KOPT-K1 (cell line): ENCODE measurements around the gene BRD3OS.

ENCODE experiments used
- H3K27ac ChIP-seq: fragments of 200-600 bp; sonication (generic); 2 replicates; pipeline ENCODE4 v1.5.1; 2016; ENCODE audit warnings: antibody characterized with exemption, mild to moderate bottlenecking, low read depth, low read length; ENCODE audit not compliant: poor library complexity, severe bottlenecking
- H3K36me3 ChIP-seq: fragments of 200-600 bp; sonication (generic); 2 replicates; pipeline ENCODE4 v1.5.1; 2017; ENCODE audit warnings: antibody characterized with exemption, mild to moderate bottlenecking, low read length, moderate library complexity; ENCODE audit not compliant: insufficient read depth
- H3K9me3 ChIP-seq: fragments of 200-600 bp; sonication (generic); 2 replicates; pipeline ENCODE4 v1.5.1; 2017; ENCODE audit warnings: antibody characterized with exemption, low read length, mild to moderate bottlenecking; ENCODE audit not compliant: insufficient read depth, poor library complexity, severe bottlenecking

Gene BRD3OS

GRCh38 chr9:134032456-134033222 lies 7.4 kb downstream of the BRD3OS start:
- Histone ChIP-seq H3K27ac (no peak overlapping the region), H3K9me3 (peaks cover under 1% of the 10 kb centered on the region), H3K36me3 (peaks cover 76% of the 10 kb centered on the region)

GRCh38 chr9:134033516-134034214 lies 8.4 kb downstream of the BRD3OS start:
- peaks cover 87% of the 10 kb centered on the region for H3K36me3 ChIP-seq
- no peak overlapping the region for H3K27ac ChIP-seq
- H3K9me3 ChIP-seq = peaks cover 11% of the 10 kb centered on the region

GRCh38 chr9:134034215-134035040 lies 9.1 kb downstream of the BRD3OS start:
- Histone ChIP-seq H3K27ac (no peak overlapping the region), H3K9me3 (peaks cover 18% of the 10 kb centered on the region), H3K36me3 (peaks cover 89% of the 10 kb centered on the region)

GRCh38 chr9:134035041-134036039 lies 10.1 kb downstream of the BRD3OS start:
- peaks cover 91% of the 10 kb centered on the region for H3K36me3 ChIP-seq
- H3K9me3 ChIP-seq = peaks cover 18% of the 10 kb centered on the region
- no peak overlapping the region for H3K27ac ChIP-seq

GRCh38 chr9:134036130-134036529 lies 10.8 kb downstream of the BRD3OS start:
- H3K27ac ChIP-seq = no peak overlapping the region
- peaks cover 91% of the 10 kb centered on the region for H3K36me3 ChIP-seq
- peaks cover 18% of the 10 kb centered on the region for H3K9me3 ChIP-seq

- H3K9me3 ChIP-seq = peaks cover 18% of the 10 kb centered on the region
- no peak overlapping the region for H3K27ac ChIP-seq
- peaks cover 89% of the 10 kb centered on the region for H3K36me3 ChIP-seq
These were observed 12.4 kb downstream of the BRD3OS start for GRCh38 chr9:134037641-134038040.

- H3K9me3 ChIP-seq = peaks cover 18% of the 10 kb centered on the region
- peaks cover 77% of the 10 kb centered on the region for H3K36me3 ChIP-seq
- no peak overlapping the region for H3K27ac ChIP-seq
These were observed 14.3 kb downstream of the BRD3OS start for GRCh38 chr9:134039386-134040175.

- H3K9me3 ChIP-seq = peaks cover 18% of the 10 kb centered on the region
- peaks cover 77% of the 10 kb centered on the region for H3K36me3 ChIP-seq
- H3K27ac ChIP-seq = no peak overlapping the region
These were observed 14.9 kb downstream of the BRD3OS start for GRCh38 chr9:134040176-134040565.

GRCh38 chr9:134040781-134041648 lies 15.7 kb downstream of the BRD3OS start:
- H3K9me3 ChIP-seq = peaks cover 18% of the 10 kb centered on the region
- peaks cover 77% of the 10 kb centered on the region for H3K36me3 ChIP-seq

GRCh38 chr9:134041649-134041962 lies 16.3 kb downstream of the BRD3OS start:
- H3K9me3 ChIP-seq = peaks cover 18% of the 10 kb centered on the region
- H3K27ac ChIP-seq = no peak overlapping the region
- H3K36me3 ChIP-seq = peaks cover 77% of the 10 kb centered on the region

More at GRCh38 chr9:134040781-134041648, 15.7 kb downstream of the BRD3OS start:
- no peak overlapping the region for H3K27ac ChIP-seq

- peaks cover 8% of the 10 kb centered on the region for H3K9me3 ChIP-seq
- H3K27ac ChIP-seq = no peak overlapping the region
- peaks cover 83% of the 10 kb centered on the region for H3K36me3 ChIP-seq
These were observed 18.3 kb downstream of the BRD3OS start for GRCh38 chr9:134043531-134043988.

- no peaks in the 10 kb centered on the region for H3K9me3 ChIP-seq
- peaks cover 83% of the 10 kb centered on the region; the same call in 1 of the 2 replicates for H3K36me3 ChIP-seq
- no peak overlapping the region for H3K27ac ChIP-seq
These were observed 19.7 kb downstream of the BRD3OS start for GRCh38 chr9:134044944-134045343.
